Measurements from ENCODE around the gene CFAP107.

GRCh38 chr1:12811409-12811784 lies 65.4 kb downstream of the CFAP107 start:
- no peak for TF ChIP-seq JUNB (IDR thresholded peaks at IDR 0.05; ENCODE audit: unreplicated experiment)
- TF ChIP-seq CTCF (conservative IDR thresholded peaks at IDR 0.05; ENCODE audit: low read depth in 2 of 2) = no peak
